Measurements from ENCODE around the gene PPP2CA.
"Not testable (repeated sequence)": the region's sequence is repeated elsewhere in the genome, so short reads cannot be mapped to it uniquely, and the experiment has no call there.

PPP2CA gene

DNA sequence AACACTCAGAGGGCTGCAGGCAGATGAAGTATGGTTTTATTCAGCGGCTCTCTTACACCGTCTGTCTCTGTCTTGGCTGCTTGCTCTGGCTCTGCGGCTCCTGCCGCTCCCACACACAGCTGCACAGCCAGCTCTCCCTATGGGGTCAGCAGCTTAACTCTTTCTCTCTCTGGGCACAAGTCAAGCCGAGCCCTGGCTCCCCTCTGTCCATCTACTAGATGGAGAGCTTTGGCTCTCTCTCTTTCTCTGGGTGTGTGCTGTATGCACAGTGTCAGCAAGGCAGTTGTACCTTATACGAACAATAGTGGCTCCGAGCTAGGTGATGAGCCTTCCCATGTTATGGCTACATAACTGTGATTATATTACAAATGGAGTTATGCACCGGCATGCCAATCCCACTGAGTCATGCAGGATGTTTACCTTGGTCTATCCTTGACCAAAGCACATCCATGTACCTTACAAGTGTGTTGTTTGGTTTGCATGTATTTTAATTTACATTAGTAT, 19.3 kb upstream of the PPP2CA start:
- DNase-seq = no peak

DNA sequence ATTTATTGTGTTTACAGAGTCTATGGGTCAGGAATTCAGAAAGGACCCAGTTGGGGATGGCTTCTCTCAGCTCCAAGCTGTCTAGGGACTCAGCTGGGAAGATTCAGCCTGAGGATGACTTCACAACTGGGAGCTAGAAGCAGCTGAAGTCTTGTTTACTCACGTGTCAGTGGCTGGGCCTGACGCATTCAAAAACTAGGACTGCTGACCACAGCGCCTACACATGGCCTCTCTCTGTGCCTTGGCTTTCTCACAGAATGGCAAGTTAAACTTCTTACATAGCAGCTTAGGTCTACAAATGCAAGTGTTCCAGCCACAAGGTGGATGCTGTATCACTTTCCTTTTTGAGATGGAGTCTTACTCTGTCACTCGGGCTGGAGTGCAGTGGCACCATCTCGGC, 16.3 kb upstream of the PPP2CA start:
- no peak for DNase-seq

DNA sequence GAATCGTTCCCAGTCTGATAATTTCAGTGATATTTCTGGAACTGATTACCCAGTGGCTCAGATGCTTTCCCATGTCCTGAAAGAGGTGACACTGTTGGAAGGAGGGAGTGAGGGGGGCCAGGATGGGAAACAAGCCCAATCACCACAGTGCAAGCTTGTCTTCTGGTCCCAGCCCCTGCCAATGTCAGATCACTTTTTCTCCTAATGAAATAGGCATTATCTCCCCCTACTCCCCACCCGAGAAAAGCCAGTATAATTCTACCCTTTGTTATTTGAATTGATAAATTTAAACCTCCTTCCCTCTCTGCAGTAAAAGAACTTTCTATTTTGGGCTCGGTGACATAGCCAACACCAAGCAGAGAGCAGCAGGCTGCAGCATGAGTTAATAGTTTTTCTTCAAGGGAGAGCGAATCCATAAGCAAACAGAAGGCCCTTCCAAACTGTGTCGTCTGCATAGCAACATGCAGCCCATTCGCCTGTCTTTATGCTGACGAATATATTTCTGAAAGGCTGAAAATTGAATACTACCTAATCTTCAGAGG, 14.6 kb upstream of the PPP2CA start:
- DNase-seq = no peak

DNA sequence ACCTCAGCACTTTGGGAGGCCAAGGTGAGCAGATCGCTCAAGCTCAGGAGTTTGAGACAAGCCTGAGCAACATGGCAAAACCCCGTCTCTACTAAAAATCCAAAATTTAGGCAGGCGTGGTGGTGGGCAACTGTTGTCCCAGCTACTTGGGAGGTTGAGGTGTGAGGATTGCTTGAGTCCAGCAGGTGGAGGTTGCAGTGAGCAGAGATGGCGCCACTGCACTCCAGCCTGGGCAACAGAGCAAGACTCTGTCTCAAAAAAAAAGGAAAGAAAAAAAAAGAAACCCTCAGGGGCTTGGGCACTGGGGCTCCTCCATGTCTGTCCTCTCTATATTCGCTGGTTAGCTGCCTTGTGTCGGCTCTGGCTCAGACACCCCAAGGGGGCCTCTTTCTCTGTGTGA, 10.9 kb upstream of the PPP2CA start:
- DNase-seq = no peak

DNA sequence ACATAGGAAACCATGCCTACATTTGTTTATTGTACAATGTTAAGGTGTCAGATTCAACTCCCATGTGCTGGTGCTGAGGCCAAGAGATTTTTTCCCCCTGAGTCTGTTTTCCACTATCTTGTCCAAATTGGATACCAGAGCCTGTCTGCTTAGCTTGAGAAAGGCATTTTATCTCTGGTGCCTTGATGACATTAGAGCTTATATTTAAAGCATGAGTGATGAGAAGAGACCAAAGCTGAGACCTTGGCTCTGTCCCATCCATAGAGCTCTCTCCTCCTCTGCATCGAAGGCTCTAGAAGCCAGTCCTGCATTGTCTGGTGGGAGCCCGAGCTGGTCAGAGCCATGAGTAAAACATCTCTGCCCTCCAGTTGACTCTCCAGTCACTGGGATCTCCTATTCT, 10.4 kb upstream of the PPP2CA start:
- no peak for DNase-seq

DNA sequence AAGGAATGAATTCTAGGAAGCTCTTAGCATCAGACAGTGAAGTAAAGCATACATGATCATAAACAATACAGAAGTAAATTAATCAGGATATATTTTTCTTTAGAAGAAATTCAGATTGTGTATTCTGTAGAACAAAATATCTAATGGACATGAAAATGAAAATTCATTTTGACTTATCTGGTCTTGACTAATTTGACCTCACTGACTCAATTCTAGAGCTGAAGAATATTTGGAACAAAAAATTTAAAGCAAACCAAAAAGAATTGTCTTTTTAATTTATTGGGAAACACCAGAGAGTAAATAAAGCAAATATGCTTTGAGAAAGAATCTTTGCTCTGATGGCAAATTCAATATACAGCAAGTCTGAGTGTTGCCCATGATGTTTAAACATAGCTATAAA, 2.8 kb upstream of the PPP2CA start:
- DNase-seq = no peak

DNA sequence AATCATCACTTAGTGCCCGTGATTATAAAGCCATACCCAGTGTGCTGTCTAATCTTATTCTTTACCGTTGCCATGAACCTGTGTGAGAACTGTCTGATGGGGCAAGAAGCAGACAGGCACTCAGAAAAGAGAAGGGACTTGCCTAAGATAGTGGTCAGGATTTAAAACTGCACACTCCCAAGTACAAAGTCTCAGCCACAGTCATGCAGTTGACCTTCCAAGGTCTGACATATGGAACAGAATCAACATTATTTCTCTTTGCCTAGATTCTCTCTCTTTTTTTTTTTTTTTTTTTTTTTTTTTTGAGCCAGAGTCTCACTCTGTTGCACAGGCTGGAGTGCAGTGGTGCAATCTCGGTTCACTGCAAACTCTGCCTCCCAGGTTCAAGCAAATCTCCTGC, 1.9 kb upstream of the PPP2CA start:
- no peak for DNase-seq

DNA sequence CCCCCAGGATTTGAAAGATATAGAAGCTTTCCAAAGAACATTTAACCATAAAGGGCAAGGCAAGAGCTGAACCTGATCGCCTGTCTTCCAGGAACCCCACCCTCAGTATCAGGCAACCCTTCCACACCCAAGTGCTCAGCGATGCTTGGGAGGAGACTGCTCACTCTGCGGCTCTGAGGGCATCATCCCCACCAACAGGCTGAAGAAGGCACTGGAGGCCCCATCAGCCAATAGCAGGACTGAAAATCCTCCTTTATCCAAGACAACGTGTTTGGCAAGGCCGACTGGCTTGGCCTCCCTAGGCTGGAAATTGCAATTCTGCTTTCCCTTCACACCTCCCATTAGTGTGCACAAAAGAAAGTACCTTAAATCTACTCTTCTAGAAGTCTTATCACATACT, 1.4 kb upstream of the PPP2CA start:
- peak in 1 of 2 donors; percentile 4 for DNase-seq

DNA sequence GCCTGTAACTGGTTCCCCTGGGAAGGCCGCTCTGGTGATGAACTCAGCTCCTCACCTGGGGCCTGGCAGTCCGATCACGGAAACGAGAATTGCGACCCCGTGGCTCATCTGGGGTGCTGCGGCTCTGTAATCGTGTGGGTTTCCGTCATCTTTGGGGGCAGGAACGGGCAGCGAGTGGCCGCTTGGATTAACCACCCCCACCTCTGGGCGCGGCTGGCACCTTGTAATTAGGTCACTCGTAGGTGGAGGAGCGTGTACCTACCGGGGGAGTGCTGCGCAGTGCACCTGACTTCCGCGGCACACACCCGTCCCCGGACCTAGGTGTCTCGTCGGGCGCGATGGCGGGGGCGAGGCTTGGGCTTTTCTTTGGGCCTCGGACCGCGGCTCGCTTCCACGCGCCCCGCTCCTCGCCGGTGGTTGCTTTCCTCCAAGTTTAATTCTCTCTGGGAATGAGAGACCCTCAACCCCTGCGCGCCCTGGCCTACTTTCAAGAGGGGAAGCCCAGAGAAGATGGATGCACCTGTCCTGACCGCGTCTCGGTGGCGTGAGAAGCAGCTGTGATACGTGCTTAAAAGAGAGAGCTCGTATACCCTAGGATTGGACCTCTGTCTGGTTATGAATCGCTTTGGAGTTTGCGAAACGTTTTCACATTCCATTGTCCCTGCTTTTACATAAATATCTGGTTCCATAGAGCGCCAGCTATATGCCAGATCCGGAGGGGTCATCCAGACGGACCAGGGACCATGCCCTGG, 744 bp upstream of the PPP2CA start:
- DNase-seq = peak in 1 of 2 donors; percentile 81

DNA sequence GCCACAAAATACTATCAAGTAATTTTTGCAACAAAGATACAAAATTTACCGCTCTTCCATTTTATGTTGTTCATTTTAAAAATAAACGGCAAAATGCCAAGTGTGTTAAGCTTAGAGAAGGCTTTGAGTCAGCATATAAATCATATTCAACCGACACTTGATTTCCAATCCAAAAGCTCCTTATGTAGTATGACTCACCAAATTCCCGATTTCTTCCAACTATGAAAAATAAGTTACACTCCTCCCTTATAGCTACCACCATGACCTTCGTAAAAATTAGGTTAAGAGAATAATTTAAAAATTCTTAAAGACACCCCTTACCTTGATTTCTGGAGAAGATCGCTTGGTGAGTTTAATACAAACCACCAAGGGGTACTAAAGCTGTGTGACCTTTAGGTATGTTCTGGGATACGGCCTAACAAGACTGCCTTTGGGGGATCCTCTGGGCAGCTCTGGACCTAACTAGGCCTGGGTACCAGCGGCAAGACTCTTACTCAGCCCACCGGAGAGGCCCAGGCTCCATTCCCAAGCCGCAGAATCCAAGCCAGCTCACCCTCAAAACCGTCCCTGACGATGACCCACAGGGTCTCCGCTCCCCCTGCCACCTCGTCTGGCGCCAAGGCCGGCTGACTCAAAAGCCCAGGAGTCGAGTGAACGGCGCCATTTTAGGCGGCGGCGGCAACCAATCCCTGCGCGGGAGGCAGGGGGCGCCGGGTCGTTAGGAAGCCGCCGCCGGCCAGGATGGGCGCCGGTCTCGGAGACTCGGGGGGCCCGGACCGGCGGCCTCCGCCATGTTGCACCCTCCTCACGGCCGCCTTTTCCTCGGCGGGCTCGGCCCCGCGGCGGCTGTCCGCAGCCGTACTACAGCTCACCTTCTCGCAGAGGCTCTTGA, 739 bp downstream of the PPP2CA start:
- peak; percentile 49 to 63 for DNase-seq

DNA sequence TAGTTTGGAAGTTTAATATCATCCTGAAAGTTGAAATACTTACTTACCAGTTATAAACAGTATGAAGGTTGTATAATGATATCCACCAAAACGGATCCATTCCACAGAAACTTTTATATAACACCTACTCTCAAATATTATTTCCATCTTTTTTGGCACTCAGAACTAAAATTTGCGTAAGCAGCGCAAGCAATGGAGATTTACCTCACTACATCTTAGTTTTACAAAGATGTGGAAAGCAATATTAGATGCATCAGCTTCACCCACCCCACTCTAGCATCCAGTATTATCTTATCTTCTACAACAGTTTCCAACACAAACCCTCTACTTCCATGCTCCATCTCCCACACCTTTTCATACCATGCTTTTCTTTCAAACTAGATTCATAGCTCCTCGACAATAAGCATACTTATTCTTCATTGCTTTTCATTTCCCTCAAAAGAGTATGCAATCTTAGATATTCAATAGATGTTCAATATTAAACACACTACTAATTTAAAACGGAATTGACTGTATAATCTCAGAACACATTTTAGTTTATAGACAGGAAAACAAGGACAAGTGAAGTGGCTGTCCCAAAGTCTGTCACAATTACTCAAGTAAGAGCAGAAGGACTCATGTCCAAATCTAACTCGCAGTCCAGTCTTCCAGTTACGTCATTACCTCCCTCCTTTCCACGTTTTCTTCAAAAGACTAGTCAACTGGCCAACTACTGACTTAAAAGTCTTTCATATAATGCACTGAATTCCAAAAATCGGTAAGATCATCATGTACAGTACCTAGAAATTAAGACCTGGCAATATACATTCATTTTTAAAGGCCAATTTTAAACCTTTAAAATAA, 2.2 kb downstream of the PPP2CA start:
- DNase-seq = no peak

DNA sequence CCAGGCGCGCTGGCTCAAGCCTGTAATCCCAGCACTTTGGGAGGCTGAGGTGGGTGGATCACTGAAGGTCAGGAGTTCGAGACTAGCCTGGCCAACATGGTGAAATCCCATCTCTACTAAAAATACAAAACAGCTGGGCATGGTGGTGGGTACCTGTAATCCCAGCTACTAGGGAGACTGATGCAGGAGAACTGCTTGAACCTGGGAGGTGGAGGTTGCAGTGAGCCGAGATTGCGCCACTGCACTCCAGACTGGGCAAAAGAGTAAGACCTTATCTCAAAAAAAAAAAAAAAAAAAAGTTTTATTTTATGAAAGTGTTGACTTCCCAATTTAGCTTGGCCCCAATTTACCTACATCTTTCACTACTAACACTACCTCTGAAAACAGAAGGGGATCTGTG, 4.2 kb downstream of the PPP2CA start:
- not testable (repeated sequence) for DNase-seq

DNA sequence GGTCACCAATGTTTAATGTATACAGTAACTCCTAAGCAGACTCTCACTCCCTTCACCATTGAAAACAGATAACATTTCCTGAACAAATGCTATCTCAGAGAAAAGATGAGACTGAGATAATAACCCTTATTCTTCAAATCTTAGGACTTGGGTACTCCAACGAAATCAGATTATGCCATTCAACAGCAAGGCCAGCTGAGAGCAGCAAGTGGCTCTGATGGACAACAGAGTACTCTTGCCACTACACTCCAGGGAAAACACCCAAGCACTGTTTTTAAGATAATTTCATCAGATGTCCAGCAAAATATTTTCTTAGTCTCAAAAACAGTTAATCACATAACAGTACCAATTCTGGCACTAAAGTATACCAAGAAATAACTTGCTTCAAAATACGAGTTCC, 10.1 kb downstream of the PPP2CA start:
- DNase-seq = no peak

DNA sequence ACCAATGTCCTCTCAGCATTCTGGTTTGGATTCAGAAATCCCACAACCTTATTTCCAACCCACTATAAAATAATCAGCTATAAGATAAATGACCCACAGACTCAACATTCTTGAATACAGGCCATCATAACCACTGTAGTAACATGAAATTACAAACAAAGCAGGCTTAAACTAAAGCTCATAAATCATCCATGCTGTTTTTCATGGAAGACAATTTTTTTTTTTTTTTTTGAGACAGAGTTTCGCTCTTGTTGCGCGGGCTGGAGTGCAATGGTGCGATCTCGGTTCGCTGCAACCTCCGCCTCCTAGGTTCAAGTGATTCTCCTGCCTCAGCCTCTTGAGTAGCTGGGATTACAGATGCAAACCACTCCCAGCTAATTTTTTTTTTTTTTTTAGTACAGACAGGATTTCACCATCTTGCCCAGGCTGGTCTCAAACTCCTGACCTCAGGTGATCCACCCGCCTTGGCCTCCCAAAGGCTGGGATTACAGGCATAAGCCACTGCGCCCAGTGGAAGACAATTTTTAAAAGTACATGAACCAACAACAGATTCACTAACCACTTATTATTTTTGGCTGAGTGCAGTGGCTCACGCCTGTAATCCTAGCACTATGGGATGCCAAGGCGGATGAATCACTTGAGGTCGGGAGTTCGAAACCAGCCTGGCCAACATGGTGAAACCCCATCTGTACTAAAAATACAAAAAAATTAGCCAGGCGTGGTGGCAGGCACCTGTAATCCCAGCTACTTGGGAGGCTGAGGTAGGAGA, 14.4 kb downstream of the PPP2CA start:
- DNase-seq = not testable (repeated sequence)

DNA sequence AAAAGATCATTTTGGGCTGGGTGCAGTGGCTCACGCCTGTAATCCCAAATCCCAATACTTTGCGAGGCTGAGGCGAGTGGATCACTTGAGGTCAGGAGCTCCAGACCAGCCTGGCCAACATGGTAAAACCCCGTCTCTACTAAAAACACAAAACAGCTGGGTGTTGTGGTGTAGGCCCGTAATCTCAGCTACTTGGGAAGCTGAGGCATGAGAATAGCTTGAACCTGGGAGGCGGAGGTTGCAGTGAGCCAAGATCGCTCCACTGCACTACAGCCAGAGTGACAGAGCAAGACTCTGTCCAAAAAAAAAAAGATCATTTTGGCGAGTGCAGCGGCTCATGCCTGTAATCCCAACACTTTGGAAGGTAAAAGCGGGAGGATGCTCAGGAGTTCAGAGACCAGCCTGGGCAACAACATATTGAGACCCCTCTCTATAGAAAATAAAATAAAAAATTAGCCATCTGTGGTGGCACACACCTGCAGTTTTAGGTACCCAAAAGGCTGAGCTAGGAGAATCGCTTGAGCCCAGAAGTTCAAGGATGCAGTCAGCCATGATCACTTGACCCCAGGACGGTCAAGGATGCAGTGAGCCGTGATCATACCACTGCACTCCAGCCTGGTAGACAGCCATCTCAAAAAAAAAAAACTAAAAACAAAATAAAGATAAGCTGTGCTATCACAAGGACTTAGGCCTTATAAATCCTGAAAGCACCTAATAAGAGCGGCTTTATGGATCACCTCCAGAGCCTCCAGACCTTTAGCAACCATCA, 16.2 kb downstream of the PPP2CA start:
- no peak for DNase-seq

DNA sequence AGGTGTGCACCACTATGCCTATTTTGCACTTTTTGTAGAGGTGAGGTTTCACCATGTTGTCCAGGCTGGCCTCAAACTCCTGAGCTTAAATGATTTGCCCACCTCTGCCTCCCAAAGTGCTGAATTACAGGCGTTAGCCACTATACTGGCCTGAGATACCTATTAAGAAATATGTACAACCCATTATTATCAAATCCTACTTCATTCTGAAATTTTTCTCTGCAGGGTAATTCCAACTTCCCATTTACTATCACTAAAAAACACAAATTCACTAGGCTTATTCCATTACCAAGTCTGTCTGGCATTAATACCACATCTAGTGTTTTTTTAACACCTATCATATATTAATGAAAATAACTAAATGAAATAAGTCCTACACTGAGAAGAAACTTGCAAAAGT, 18.2 kb downstream of the PPP2CA start:
- DNase-seq = no peak

DNA sequence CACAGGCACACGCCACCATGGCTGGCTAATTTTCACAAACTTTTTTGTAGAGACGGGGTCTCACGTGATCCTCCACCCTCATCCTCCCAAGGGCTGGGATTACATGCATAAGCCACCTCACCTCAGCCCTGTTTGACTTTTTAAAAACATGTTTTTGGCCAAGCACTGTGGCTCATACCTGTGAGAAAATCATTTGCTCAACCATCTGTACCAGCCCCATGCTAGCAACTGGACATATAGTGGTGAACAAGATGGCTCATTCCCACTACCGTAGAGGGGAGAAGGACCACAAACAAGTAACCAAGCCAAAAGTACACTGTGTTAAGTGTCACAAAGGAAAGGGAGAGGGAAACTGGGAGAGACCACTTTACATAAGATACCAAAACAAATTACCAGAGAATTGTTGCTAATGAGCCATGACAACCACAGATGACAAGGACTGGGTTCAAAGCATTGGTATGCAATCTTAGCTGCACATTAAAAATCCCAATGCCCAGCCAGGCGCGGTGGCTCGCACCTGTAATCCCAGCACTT, 19.2 kb downstream of the PPP2CA start:
- no peak for DNase-seq

DNA sequence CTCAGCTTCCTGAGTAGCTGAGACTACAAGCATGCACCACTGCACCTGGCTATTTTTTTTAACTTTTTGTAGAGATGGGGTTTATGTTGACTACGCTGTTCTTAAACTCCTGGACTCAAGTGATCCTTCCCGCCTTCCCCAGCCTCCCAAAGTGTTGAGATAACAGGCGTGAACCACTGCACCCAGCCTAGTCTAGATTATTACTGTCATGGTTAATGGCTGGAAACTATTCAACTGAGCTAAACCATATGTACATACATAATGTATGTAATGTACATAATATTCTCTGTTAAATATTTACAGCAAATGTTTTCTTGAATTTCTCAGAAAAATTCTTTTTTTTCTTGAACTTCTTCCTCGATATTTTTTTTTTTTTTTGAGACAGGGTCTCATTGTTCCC, 21.3 kb downstream of the PPP2CA start:
- DNase-seq = no peak

DNA sequence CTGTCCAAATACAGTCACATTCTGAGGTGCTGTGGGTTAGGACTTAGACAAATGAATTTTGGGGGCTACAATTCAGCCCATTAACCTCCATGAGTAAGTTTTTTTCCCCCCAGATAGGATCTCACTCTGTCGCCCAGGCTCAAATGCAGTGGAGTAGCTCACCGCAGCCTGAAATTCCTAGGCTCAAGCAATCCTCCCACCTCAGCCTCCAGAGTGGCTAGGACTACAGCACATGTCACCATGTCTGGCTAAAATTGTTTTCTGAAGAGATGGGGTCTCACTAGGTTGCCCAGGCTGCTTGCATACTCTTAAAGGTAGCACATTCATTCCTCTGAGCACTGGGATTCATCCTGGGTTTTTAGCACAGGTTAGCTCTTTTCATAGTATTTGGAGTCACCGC, 22.2 kb downstream of the PPP2CA start:
- no peak for DNase-seq

DNA sequence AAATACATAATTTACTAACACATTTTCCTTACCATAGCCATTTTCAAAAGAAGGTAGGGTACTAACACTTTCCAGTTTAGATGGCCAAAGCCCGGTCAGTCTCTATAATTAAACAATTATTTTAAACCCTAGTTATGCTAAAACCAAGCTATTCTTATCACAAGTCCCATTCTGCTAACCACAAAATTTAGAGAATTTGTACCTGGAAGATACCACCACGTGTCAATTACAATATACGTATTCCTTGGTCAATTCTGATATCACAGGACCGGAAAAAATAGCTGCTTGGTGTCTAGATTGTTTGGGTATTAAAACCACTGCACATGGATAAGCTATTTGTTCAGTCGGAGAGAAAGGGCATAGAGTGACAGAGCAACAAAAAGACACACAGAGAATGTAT, 30.2 kb downstream of the PPP2CA start:
- no peak for DNase-seq

DNA sequence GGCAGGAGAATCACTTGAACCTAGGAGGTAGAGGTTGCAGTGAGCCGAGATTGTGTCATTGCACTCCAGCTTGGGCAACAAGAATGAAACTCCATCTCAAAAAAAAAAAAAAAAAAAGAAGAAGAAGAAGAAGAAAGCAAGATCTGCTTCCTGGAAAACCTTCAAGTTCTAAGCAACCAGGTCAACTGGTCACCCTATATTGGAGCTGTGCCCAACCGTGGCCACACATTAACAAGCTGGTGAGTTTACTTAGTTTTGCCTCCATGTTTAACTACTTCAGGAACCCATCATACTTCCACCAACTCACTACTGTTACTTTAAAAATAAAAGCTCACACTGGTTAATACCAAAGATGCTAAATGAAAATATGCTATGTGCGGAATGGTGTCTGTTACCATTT, 36.8 kb downstream of the PPP2CA start:
- DNase-seq = no peak
